M059J (cell line): ENCODE results near the gene GNAL. TPM values are rescaled to one million over a fixed set of nuclear protein-coding genes. Genes with fewer than 3 reads are reported as not detected.

ENCODE experiments used
- DNase-seq: peaks from one replicate; pipeline ENCODE4 v3.0.0-alpha.2; 2012; ENCODE audit warnings: low read depth
- total RNA-seq: library from RNA; depleted of rRNA; stranded (reverse); fragments of >200 nt; shearing (Covaris generic); gene quantifications from 2 replicates; pipeline ENCODE4 v1.2.3, GENCODE V29; 2014

GNAL gene
- total RNA-seq, 1 experiment from 2014 or later = 0.15 TPM

DNA sequence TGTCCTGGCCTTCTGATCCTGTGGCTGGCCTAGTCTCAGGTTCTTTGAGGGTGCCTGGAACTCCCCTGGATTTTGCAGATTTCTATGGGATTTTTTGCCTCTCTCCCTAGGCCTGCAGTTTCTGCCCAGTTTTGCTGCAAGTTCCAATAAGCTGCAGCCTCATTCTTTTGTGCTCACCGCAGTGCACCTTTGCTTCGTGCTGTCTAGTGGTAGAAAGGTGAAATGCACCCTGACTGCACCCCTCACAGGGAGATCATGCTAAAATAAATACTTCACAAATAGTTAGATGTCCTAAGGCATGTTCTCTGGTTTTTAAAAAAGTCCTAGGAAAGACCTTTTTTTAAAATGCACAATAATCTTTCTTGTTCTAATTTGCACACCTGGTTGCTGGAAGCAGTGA, 72.5 kb downstream of the GNAL start:
- DNase-seq = no peak

DNA sequence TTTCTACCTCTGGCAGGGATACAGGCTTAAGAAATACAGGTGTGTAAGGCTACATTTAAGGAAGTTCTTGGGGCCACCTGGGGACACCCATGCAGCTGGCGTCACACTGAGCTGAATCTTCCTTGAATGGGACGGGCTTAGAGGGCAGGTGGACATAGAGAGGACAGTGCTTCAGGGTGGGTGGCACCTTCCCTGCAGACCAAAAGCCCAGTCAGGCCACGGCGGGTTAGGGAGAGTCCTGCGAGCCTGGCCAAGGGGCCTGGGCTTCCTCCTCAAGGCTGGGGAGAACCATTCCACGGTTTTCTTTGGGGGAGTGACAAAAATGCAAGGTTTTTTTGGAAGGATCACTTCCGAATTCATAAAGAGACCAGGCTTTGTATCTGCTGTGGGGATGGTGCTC, 73.4 kb downstream of the GNAL start:
- no peak for DNase-seq

DNA sequence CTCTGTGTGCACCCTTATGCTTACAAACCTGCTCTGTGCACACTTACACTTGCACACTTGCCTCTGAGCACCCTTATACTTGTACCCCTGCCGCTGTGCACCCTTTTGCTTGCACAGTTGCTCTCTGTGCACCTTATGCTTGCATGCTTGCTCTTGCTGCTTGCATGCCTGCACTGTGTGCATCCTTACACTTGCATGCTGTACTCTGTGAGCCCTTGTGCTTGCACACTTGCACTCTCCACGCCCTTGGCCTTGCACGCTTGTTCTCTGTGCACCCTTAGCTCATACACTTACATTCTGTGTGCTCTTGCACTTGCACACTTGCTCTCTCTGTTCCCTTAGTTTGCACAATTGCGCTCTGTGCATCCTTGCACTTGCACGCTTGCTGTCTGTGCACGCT, 78.3 kb downstream of the GNAL start:
- DNase-seq = no peak

DNA sequence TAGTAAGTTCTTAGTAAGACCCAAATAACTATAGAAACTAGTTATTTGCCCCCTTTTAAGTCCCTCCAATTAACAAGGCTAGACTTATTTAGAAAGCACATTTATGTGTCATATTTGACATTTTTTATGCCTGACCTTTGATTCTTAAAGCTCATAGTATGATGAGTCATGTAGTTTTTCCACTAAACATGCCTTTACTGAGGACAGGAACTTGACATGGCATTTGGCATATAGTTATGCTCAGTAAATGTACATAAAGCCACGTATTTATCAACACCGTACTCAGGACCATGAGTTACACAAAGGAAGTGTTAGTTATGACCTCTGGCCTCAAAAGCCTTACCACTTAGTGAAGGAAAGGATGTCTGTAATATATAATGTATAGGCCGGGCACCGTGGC, 78.9 kb downstream of the GNAL start:
- DNase-seq = peak; percentile 36

DNA sequence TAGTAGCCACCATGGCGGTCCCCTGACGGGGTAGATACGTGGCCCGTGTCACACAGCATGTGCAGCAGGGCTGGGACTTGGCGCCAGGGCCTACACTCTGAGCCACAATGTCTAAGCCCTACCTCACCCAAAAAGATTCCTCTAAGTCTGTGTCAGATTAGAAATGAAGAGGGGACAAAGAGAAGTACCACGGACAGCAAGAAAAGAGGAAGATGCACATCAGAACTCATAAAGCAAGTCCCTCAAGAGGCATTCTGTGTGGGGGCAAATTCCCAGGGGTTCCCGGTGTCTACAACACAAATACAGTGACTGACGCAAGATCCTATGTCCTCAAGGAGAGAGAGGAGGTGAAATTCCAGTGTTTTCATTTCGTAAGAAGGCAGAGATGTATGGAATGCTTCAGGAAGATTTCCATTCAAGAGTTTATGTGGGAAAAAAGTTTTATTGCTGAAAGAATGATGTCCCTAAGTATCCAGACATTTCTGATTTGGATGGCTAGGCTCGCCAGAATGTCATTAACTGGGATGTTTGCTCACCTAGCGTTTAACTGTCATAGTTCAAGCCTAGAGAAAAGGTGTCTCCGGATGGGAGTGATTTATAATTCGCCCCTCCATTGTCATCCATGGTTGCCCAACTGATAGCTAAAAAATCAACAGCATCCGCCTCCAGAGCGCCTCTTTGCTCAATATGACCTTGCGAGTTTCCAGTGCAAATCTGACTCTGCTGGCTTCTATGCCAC, 86.5 kb downstream of the GNAL start:
- DNase-seq = no peak

DNA sequence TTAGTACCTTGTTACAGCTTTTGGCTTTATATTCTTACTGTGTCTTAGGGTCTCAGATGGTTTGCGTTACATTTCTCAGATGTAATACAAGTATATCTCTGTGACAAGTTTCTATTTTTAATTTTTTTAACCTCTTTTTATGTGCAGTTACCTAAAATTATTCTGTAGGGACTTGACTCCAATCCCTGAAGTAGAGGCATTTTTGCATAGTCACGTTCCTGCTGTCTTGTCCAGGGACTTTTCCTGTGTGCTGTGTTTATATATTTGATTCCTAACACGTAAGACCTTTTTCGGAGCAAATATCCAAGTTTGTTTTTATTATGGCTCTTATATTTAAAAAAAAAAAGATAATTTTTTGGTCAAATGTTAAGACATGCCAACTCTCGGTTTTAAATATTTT, 91.0 kb downstream of the GNAL start:
- no peak for DNase-seq

DNA sequence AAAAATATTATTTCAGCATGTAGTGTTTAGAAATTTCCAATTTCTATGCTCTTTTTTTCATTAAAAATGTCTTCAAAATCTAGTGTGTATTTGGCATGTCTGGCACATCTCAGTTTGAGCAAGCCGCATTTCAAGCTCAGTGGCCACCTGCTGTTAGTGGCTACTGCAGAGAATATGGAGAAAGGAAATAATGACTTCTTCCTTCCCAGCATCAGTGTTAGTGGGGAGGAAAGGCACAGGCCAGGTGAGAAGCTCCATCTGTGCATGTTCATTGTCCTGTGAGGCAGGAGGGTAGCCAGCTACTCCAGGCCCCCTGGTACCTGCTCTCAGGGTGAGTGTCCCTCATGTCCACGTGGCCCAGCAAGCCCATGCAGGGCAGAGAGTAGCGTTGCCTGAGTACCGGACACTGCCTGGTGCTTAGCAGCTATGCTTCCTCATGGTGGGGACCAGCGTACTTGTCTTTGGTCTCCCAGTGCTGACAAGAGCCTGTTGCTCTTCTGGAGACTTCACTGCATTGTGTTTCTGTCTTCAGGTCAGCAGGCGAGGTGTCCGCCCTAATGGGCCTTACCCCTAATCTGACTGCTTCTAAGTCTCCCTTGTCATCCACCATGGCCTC, 94.8 kb downstream of the GNAL start:
- no peak for DNase-seq

DNA sequence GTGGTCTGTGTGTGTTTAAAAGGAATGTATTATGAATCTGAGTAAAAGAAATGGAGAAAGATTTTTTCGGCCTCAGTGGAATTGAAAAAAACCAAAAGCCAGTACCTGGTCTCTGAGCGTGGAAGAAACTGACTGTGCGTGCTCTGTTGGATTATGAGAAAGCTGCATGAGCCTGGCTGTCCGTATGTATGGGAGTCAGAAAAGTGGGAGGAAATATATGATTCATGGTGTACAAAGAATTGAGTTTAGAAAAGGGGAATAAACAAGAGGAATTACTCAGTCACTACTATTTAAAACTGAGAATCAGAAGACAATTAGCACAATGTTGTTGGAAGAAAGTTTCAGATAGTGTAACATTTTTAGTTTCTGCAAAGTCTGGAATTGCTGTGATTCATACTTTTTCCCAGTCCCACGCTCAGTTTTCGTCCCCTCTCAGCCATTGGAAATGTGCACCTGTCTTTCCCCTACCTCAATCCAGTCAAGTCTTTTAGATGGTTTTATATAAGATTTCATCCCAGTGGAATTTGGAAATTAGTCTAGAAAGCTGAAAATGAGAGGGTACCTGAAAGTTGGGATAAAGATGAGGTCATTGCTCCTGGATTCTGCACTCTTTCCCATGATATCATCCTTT, 95.7 kb downstream of the GNAL start:
- DNase-seq = no peak

DNA sequence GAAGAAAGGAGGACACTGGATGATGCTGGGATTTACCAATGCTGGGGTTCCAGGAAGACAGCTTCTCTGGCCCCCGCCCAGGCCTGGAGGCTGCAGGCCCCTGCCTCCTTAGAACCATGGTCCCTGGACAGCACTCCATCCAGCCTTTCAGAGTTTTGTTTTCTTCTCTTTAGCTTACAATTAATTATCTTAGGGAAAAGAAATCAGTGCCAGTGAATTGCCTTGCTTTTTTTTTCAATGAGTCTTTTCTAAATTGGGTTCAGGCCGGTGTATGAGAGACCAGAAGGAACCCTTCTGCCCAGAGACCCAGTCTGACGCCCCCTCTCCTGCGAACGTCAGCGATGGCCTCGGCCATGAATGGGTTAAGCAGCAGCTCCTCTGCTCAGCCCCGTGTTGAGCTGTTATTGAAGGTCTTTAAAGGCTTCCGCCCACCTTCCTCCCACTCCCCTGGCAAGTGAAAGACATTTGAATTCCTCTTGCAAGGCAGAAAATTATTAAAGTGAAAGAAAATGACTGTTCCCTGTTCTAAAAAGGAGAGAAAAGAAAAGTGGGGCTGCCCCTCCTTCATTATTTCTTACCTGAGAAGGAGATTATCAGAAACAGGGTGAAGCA, 96.5 kb downstream of the GNAL start:
- no peak for DNase-seq

DNA sequence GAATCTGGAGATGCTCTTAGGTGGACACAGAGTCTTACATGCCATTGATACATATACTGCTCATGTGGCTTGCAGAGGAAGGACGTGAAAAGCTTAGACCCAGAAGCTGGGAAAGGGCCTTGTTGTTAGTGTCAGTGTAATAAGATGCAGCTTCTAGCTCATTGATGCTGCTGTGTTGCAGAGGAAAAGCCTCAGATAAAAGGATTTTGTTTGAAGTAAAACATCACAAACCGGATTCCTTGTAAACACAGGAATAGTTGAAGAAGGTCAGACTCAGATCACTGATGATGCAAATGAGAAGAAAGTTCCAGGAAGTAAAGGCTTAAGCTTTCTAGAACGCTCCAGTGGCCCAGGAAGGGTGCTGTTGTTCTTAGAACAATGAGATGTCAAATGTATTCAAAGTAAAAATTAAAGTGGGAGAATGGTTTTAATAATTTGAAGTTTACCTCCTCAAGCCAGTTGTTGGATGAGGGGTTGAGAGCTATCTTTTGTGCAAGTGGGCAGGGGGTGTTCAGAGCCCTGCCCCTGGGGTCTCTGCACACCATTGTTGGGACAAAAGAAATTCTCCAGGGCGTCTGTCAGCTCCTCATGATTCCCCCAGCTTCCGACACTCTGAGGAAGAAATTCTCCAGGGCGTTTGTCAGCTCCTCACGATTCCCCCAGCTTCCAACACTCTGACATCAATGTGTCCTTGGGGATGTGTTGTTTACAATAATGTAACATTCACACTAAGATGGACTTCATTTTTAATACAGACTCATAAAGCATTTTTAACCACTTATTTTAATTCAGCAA, 100.8 kb downstream of the GNAL start:
- peak; percentile 12 for DNase-seq

DNA sequence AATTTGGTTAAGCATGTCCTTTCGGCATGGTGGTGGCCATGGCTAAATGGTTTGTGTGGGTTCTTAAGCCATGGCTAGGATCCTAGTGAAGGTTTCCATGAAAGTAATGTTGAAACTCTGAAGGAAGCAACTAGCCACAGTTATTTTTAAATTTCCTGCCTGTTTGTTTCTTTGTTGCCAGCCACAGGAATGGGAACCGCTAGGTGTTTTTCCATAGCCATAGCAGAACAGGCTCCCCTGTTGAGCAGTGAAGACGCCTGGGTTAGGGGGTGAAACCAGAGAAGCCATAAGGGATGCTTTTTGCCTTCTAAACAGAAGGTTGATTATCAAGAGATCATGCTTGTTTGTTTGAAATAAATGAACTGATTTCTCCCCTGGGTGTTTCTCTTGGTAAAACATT, 102.1 kb downstream of the GNAL start:
- peak; percentile 57 for DNase-seq

DNA sequence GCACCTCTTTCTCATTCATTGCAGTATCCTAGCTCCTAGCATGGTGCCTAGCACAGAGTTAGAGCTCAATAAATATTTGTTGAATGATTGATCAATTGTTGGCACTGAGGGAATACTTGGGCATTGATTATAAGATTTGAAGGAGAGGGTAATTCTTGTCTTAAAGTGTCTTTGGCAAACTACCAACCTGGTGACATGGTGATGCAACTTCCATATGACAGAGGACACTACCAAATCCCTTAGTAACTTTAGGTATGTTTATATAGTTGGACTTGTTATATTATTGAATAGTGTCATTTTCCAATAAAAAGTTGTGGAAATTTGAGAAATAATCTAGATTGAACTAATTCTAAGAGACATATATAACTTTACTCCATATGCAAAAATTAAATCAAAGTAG, 103.6 kb downstream of the GNAL start:
- no peak for DNase-seq

DNA sequence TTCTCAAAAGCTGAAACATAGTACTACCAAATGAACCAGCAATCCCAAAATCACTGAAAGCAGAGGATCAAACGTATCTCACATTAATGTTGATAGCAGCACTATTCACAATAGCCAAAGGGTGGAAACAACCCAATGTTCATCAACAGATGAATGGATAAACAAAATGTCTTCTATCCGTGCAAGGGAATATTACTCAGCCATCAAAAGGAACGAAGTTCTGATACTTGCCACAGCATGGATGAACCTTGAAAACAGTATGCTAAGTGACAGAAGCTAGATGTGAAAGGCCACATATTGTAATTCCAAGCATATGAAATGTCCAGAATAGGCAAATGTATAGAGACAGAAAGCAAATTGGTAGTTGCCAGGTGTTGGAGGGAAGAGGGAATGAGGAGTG, 105.1 kb downstream of the GNAL start:
- DNase-seq = no peak

DNA sequence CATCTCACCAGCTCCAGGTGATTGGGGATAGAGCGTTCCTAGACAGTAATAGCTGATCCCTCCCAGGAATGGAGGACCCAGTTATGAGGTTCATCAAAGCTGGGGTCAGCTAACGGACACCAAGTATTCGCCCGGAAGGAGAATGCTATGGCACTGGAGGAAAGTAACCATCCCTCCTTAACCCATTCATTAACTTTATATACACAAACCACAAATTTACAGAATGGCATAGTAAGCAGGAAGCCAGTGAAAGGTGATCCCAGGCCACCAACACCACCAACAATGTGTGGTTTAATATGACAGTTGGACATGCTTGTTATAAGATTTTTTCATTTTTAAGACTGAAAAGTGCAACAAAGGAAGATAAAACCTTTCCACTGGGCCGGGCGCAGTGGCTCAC, 106.9 kb downstream of the GNAL start:
- DNase-seq = peak; percentile 31

DNA sequence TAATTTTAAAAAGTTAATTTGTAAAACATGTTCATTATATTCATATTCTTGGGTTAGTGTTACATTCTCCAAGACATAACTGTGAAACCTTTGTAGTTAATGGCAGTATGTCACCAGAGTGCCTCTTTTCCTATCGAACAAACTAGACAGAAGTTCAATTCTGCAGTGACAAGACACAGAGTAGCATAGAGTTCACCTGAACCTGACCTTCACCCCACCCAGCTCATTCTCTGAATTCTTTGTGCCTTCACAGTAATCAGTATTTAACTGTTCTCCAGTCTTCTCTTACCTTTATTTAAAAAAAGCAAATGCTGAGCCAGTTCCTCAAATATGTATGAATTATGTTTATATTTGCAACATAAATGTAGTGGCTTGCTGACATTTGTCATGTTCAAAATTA, 109.2 kb downstream of the GNAL start:
- DNase-seq = no peak

DNA sequence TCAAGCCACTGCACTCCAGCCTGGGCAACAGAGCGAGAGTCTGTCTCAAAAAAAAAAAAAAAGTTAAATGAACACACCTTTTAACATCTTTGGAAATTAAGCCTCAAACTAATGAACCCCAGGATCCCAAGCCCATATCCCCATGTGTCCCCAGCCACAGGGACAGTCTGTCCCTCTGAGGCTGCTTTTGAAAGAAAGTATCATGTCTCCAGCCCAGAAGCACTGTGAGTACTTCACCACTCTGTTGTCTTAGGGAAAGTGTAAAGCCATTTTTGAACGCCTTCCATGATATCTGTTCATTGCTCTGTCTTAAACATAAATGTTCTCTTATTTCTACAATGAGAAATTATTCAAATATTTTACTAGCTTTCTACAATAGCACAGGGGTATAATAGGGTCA, 110.0 kb downstream of the GNAL start:
- DNase-seq = no peak

DNA sequence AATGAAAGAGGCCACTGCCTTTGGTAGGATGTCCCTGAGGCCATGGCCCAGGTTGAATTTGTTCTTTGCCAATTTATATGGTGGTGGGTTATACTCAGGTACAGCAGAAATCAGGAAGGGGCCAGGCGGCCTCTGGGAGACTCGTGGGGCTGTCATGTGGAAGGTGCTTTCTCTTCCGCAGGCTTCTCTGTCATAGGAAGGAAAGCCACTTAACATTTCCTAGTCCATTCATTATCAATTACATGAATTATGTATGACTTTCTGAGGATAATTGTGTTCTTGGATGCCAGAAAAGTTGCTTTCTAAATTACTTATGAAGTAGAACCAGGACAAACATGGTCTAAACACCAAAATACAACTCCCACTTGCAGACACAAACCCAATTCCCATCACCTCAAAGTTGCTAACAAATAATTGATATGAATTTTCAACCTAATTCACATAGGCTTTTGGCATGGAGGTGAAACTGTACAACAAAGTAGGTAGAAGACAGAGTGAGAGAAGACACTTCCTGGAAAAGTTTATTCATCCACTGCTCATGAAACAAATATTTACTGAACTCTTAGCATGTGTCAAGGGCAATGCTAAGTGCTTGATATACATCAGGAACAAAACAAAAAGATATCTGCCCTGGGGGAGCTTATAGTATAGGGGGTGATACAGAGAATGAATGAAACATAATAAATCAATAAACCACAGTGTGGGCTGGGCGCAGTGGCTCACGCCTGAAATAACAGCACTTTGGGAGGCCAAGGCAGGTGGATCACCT, 111.7 kb downstream of the GNAL start:
- no peak for DNase-seq

DNA sequence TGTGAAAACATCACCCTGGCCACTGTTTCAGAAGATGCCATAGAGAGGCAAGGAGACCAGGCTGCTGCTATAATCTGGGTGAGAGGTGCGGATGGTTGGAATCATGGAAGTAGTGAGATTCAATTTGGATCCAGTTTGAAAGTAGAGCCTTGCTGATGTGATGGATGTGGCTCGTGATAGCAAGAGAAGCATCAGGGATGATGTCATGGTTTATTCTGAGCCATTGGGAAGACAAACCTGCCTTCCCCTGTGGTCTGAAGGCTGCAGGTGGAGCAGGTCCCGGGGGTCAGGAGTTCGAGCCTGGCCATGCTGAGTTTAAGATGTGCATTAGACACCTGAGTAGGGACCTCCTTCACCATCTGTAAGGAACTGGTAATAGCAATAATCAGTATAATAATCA, 112.5 kb downstream of the GNAL start:
- DNase-seq = no peak

DNA sequence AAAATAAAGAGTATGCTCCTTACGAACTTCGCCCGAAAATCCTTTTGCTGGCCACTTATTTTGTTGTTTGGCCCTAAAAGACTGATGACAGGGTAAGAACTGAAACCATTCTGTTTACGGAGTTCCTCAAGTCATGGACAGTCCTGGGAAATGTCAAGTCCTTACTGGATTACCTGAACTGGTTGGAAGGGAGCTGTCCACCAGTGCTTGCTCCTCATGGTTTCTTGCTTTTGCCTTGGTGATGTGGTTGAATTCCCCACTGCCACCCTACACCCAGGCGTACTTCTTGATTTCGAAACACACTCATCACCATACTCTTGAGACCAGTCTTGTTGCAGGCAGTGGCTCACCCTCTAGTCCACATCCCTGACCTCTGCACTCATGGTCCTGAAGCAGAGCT, 113.1 kb downstream of the GNAL start:
- no peak for DNase-seq

DNA sequence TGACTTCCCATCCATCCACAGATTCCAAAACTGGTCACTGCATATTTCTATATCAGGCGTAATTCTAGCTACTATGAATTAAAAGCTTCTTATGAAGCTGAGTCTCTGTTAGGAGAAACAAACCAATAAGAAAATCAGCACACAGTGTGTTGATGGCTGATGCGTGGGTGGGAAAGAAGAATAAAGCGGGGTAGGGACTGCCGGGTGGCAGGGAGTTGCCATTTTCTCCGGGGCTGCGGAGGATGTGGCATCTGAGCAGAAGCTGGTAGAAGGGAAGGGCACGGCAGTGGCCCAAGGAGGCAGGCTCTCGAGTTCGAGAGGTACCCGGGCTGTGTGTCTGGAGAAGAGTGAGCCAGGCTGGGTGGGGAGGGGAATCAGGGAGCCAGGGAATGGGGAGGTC, 113.5 kb downstream of the GNAL start:
- DNase-seq = no peak

DNA sequence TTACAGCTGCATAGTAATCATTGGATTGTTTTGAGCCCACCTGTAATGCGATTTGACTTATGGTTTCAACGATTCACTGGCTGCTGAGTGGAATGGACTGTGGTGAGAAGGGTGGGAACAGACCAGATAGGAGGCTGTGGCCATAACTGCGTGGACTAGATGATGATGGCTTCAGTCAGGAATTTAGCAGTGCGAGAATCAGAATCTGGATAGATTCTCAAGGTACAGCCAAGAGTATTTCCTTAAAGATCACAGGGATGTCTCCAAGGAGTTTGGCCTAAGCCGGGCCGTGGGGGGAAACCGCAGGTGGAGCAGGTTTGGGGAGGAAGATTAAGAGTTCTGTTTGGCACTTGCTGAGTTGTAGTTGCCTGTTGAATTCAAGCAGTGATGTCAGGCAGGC, 118.2 kb downstream of the GNAL start:
- peak; percentile 43 for DNase-seq
